Left renal pelvis (tissue), 4 donors: ENCODE results near the gene SCN2B. TPM values are rescaled to one million over a fixed set of nuclear protein-coding genes. Genes with fewer than 3 reads are reported as not detected.

Source experiments
- DNase-seq, 4 donors: peaks; one replicate each; pipeline ENCODE4 v3.0.0-alpha.2; 2013; ENCODE audit warnings: low read depth in 4 of 4, low spot score in 3 of 4
- polyA plus RNA-seq, 4 donors: library from polyadenylated mRNA; unstranded; fragments of 120-200 nt; gene quantifications; one replicate each; pipeline ENCODE4 v1.2.1, GENCODE V29; 2013; ENCODE audit not compliant: insufficient read length in 4 of 4

The SCN2B gene
- polyA plus RNA-seq, 4 donors = 4.2 to 7.1 (median 4.2) TPM

GRCh38 chr11:118154641-118155040, 21.8 kb downstream of the SCN2B start:
- no peak for DNase-seq

DNA sequence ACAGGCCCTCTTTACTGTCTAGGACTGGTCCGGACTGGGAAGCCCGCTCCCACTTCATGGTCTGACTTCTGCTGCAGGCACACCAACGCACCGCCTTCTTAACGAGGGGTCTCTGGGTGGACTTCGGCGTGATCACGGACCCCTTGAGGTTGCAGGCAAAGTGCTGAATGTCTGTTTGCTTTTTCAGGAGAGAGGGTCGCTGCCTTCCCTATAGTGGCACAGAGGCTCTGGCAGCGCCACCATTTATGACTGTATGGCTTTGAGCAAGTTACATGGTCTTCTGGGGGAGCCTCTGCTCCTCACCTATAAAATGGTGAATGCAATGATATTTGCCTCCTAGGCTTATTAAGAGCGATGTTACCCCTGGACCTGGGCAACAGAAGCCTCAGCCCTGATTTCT, 22.5 kb downstream of the SCN2B start:
- DNase-seq = no peak

- no peak for DNase-seq
These were observed 22.9 kb downstream of the SCN2B start for GRCh38 chr11:118153516-118153915.

DNA sequence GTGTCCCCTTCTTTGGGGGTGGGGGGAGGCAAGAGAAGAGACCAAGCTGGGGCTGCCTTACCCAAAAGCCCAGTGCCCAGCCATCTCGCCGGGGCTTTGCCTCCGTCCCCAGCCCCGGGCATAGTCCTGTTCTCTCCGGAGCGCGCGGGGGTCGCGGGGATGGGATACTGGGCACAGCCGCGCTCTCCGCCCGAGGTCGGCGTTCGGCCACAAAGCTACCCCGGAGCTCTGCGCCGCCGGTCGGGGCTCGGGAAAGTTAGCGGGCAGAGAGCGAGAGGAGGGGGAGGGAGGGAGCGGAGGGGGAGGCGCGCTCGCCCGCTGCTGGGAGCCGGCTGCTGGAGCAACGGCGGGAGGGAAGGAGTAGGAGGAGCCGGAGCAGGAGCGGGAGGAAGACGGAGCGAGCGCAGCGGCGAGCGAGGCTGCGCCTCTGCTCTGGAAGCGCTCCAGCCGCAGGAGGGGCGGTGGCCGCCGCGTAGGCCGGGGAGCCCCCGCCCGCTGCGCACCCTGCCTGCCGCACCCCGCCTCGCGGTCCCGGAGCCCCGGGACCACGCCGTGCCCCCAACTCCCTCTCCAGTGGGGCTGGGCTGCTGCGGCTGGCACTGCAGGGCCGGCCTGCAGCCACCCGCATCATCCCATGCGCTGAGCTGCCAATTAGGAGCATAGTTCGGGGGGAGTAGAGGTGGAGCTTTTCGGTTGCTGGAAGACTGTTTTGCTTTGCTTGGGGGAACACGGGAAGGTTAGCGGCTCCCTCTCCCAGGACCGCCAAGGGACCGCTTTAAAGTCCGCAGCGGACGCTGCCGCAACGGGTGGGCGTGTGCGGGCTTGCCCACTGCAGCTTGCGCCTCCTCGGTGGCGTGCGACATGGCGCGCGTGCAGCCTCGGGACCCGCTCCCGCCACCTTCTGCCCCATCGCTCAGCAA, 23.6 kb downstream of the SCN2B start, which contains the start of gene SCN4B:
TSS of gene SCN4B (minus strand) at position 272 of the 920 bp plus-strand sequence. CDS start at position 122, 150 bp downstream.
- peak in 1 of 4 donors; percentile 65 for DNase-seq

GRCh38 chr11:118152020-118152551, 24.4 kb downstream of the SCN2B start:
- no peak for DNase-seq

DNA sequence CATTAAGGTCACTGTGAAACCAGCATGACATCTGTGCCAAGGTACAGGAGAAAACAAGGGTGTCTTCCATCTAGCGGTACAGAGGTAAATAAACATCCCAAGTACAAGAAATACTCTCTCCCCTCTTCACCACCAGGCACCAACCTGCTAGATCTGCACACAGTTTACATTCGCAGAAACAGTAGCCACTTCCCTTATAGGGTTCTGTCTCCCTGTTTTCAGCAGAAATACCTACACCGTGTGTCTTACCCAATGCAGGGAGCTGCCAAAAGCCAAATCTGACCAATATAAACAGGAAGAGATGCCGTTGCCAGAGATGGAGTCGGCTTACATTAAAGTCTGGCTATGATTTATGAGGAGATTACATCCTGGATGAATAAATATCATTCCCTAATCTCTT, 25.0 kb downstream of the SCN2B start:
- DNase-seq = no peak

DNA sequence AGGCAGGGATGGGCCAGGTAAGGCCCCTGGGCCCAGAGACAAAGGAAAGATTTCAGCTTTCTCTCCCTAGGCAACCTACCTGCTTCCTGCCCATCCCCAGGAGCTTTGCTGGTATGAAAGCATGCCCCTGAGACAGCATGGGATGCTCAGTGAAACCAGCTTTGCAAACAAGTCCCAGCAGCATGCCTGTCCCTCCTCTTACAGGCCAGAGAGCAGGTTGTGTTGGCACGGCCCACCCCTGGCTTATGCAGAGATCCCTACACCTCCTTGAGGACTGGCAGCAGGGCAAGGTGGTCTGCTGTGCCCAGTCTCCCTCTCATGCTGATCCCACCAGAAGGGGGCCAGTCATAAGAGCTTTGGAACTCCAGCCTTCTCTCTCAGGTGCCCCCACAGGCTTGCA, 26.9 kb downstream of the SCN2B start:
- DNase-seq = no peak

DNA sequence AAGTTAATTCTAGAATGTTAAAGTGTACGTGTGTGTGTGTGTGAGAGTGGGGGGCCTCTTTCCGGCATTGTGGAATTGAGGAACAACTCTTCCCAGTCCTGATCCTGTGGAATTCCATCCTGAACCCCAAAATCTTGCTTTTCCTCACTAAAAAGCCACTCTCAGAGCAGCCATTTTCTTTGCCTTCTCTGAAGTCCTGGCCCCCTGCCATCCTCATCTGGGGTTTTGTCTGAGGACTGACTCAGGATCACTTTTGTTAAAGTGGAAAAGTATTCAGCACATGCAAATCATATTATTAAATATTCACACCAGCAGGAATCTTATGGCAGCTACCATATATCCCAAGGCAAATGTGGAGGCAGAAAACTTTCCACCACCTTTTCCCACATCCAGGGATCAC, 27.6 kb downstream of the SCN2B start:
- no peak for DNase-seq

GRCh38 chr11:118148240-118148639, 28.2 kb downstream of the SCN2B start:
- DNase-seq = no peak

GRCh38 chr11:118147502-118147901, 28.9 kb downstream of the SCN2B start:
- no peak for DNase-seq

DNA sequence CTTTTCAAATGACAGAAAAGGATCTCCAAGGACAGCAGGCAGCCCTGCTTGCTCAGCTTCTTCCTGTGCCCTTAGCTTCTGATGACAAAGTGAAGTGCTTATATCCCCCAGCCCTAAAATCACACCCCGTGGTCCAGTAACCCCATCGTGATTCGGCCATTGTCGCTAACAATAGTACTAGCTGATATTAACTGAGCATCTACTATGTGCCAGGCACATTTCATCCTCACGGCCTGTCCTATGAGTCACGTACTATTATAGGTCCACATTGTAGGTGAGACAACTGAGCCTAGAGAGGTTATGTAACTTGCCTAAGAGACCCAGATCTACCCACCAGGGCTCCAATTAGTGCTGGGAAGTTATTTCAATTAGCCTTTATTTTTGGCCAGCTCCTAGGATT, 29.9 kb downstream of the SCN2B start:
- no peak for DNase-seq

DNA sequence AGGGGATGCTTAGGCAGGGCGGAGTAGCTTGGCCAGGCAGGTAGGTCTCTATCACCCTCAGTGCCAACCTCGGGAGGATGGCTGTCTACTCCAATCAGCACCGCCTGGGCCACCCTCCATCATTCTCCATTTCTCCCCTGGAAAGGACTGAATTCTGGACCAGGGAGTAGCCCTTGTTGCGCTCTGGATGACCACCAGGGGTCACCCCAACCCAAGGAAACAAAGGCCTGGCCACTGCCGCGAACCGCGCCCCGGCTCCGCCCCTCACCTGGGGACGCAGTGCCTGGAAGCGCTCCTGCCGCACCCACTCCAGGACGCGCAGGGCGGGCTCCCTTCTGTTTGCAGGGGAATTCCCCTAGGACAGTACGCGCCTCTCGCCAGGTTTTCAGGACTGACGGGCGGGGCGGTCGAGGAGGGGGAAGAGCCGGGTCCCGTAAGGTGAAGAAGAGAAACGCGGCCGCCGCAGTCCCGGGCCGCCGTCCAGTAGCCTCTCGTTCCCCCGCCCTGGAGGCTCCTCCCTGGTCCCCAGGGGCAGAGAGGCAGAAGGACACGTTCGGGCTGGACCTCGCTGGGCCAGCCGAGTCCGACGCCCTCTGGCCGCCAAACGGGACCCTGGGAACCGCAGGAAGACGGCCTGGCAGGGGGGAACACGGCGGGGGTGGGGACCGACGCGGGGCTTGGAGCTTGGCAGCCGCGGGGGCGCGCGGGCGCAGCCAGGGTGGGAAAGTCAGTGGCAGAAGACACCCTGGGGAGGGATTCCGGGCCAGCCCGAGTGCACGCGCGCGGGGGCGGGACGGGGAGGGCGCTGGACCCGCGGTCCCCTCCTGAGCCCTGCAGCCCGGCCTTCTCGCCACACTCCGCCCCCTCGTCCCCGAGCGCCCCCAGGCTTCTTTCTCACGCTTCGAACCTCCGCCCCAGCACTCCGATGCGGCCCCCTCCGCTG, 30.9 kb downstream of the SCN2B start:
- DNase-seq = peak; percentile 55 to 66 (median 64)

- no peak for DNase-seq
These were observed 31.9 kb downstream of the SCN2B start for GRCh38 chr11:118144301-118145268.

DNA sequence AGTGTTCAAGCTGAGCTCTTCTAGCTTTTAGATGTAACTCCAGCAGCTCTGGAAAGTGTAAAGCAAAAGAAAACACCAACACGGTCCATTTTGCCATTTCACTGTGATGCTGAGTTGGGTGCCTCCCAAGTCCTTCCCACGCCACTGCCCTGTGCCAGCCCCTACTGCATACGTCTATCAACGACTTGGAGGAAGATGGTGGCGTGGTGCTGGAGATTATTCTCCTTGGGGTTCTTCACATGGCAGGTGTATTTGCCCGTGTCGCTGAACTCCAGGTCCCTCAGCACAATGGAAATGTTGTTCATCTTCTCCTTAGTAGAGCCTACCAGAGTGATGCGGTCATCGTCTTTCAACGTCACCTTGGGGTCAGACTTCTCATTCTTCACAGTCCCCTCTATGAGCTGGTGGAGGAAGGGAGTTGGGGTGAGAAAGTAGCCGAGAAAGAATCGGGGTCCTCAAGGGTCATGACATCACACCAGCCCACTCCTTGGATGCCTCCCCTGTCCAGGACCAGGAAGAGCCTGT, 32.7 kb downstream of the SCN2B start:
- no peak for DNase-seq

GRCh38 chr11:118142809-118143208, 33.6 kb downstream of the SCN2B start:
- no peak for DNase-seq

GRCh38 chr11:118142081-118142480, 34.4 kb downstream of the SCN2B start:
- DNase-seq = no peak

DNA sequence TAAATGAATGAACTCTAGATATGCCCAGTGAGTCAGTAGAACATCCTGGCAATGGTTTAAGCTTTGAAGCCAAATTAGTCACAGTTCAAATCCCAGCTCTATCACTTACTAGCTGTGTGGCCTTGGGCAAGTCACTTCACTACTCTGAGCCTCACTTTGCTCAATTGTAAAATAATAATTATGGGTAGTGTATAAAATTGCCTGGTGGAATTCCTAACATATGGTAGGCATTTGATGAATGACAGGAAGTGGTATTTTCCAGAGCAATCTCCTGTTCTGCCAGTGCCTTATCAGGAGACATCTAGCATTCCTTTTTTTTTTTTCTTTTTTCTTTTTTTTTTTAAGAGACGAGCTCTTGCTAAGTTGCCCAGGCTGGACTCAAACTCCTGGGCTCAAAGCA, 36.9 kb downstream of the SCN2B start:
- no peak for DNase-seq

DNA sequence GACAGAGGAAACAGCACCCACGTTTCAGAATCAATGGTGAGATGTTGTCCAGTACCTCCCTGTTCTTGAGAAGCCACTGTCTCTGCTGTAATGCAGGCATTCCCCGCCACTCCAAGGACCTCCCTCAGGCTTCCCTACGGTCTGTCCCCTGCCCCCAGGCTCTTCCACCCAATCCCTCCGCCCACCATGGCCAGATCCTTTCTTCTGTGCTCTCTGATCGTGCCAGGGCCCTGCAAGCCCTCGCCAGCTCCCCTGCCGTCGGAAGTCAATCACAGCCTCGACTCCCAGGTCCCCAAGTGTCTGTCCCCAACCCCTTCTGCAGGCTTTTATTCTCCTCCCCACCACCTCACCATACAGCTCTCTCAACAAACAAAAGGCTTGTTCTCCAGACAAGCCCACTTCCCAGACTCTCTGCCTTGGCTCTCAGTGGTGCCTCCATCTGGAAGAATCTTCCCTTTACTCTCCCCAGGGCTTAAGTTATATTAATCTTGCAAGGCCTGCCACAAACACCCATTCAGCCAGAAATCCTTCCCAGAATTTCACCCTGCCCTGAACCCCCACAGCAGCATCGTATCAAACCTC, 37.5 kb downstream of the SCN2B start:
- DNase-seq = no peak

- no peak for DNase-seq
These were observed 39.6 kb downstream of the SCN2B start for GRCh38 chr11:118136801-118137200.
